Measurements from ENCODE around the gene SLC36A3.

SLC36A3 gene

GRCh38 chr5:151286246-151286645 lies 17.3 kb downstream of the SLC36A3 start:
- no peak for DNase-seq (ENCODE audit: low read depth)
- TF ChIP-seq CTCF (conservative IDR thresholded peaks at IDR 0.05; ENCODE audit: low read length), result no peak
- no peak overlapping the region for H3K4me3 ChIP-seq (ENCODE audit: low read length)

GRCh38 chr5:151285683-151286082 lies 17.9 kb downstream of the SLC36A3 start:
- no peak for TF ChIP-seq CTCF (conservative IDR thresholded peaks at IDR 0.05; ENCODE audit: low read length)
- H3K4me3 ChIP-seq (ENCODE audit: low read length), result no peak overlapping the region
- DNase-seq (ENCODE audit: low read depth), result no peak

- DNase-seq (ENCODE audit: low read depth), result no peak
Measured at GRCh38 chr5:151284392-151284967, 19.1 kb downstream of the SLC36A3 start.

GRCh38 chr5:151283120-151283825 lies 20.3 kb downstream of the SLC36A3 start:
- H3K4me3 ChIP-seq (ENCODE audit: low read length), result no peak overlapping the region
- TF ChIP-seq CTCF (conservative IDR thresholded peaks at IDR 0.05; ENCODE audit: low read length), result no peak
- no peak for DNase-seq (ENCODE audit: low read depth)

More at GRCh38 chr5:151284392-151284967, 19.1 kb downstream of the SLC36A3 start:
- no peak for TF ChIP-seq CTCF (conservative IDR thresholded peaks at IDR 0.05; ENCODE audit: low read length)
- no peak overlapping the region for H3K4me3 ChIP-seq (ENCODE audit: low read length)

GRCh38 chr5:151281001-151281639 lies 22.4 kb downstream of the SLC36A3 start:
- no peak overlapping the region for H3K4me3 ChIP-seq (ENCODE audit: low read length)
- no peak for DNase-seq (ENCODE audit: low read depth)
- no peak for TF ChIP-seq CTCF (conservative IDR thresholded peaks at IDR 0.05; ENCODE audit: low read length)

- TF ChIP-seq CTCF (conservative IDR thresholded peaks at IDR 0.05; ENCODE audit: low read length), result no peak
- no peak for DNase-seq (ENCODE audit: low read depth)
Measured at GRCh38 chr5:151280443-151280842, 23.1 kb downstream of the SLC36A3 start.

GRCh38 chr5:151278845-151279244 lies 24.7 kb downstream of the SLC36A3 start:
- H3K4me3 ChIP-seq (ENCODE audit: low read length), result no peak overlapping the region
- TF ChIP-seq CTCF (conservative IDR thresholded peaks at IDR 0.05; ENCODE audit: low read length), result no peak
- no peak for DNase-seq (ENCODE audit: low read depth)

More at GRCh38 chr5:151280443-151280842, 23.1 kb downstream of the SLC36A3 start:
- no peak overlapping the region for H3K4me3 ChIP-seq (ENCODE audit: low read length)

Measured in AG10803 (cell line).